KBM-7 (cell line): ENCODE results near the gene CALB2.
"Not testable (repeated sequence)": the region's sequence is repeated elsewhere in the genome, so short reads cannot be mapped to it uniquely, and the experiment has no call there.

ENCODE experiments used
- DNase-seq: peaks from one replicate; pipeline ENCODE4 v3.0.0-alpha.2; 2015
- in situ Hi-C: fragments of 300-500 bp; cut with MboI; formaldehyde crosslinking; loops from 2 replicates; pipeline ENCODE4 v1.14.3; 2020; ENCODE audit warnings: low sequenced_read_pairs, low pct_unique_long_range_greater_than_20kb, mixed read lengths

Gene CALB2

GRCh38 chr16:71351558-71351901 lies 7.0 kb upstream of the CALB2 start:
- no peak for DNase-seq
- in situ Hi-C loops: no loop called here

- in situ Hi-C loops: no loop called here
Observed at GRCh38 chr16:71352466-71352865, 6.1 kb upstream of the CALB2 start.

DNA sequence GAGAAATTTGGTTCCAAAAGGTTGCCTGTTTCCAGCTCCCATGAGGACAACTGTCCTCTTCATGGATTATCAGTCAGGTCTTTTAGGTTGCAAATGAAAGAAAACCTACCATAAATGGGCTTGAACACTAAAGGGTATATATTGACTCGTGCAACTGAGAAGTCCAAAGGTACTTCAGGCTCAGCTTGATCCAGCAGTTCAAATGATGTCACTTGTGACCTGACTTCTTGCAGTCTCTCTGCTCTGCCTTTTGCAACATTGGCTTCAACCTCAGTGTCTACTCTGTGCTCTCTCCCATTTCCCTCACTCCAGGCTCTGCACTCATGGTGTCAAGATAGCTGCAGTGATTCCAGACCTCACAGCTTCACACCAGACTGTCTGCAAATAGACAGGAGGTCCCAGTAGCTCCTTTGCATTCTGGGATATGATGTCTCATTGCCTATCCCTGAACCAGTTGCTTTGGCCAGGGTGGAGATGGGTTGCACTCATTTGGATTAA lies 5.5 kb upstream of the CALB2 start:
- in situ Hi-C loops: no loop called here
- no peak for DNase-seq

More at GRCh38 chr16:71352466-71352865, 6.1 kb upstream of the CALB2 start:
- no peak for DNase-seq

DNA sequence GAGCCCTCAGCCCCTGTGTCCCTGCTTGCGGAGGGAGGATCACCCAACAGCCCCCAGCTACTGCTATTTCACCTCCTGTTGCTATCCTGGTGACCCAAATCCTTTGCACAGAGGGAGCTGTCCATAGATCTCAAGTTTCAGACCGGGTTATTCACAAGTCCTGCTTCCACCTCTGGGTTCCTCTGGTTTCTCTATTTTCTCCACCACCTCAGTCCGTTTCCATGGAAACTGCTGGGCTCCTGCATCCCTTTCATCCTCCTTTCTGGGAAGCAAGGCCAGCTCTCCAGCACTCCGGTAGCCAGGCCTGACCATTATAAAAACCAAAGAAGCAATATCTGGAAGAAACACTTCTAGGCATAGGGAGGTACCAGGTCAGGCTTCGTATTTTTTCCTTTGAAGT lies 4.8 kb upstream of the CALB2 start:
- in situ Hi-C loops: no loop called here
- no peak for DNase-seq

- in situ Hi-C loops: no loop called here
- no peak for DNase-seq
Observed at GRCh38 chr16:71354156-71354555, 4.4 kb upstream of the CALB2 start.

DNA sequence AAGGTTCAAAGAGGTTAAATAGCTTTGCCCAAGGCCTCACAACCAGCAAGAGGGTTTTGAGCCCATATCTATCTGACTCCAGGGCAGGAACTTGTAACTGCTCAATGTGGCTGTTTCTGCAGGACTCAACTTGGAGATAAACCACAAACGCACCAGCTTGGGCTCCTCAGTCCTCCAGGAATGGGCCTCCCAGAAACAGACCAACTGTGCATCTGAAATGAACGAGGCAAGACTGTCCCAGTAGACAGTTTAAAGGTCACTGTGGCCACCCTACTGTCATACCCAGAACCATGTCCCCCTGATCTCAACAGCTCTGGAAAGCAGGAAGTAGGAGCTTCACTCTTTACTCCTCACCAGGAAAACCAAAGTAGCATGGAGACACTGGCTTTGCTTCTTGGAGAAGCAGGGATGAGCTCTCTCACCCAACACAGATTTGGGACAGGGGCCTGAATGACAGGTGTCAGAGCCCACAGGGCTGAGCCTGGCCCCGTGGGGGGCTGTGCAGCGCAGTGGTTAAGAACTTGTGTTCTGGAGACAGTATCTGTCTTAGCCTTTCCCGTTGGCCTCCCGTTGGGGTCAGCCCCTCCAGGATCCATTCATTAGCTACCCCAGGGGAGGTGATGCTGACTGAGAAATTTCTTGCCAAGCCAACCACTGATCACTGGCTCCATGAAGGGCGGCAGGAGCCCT lies 2.3 kb upstream of the CALB2 start:
- no peak for DNase-seq
- in situ Hi-C loops: no loop called here

- in situ Hi-C loops, DNase-seq: not testable (repeated sequence)
Observed at GRCh38 chr16:71356936-71357335, 1.6 kb upstream of the CALB2 start.

- in situ Hi-C loops: no loop called here
- no peak for DNase-seq
Observed at GRCh38 chr16:71357681-71358080, 842 bp upstream of the CALB2 start.

DNA sequence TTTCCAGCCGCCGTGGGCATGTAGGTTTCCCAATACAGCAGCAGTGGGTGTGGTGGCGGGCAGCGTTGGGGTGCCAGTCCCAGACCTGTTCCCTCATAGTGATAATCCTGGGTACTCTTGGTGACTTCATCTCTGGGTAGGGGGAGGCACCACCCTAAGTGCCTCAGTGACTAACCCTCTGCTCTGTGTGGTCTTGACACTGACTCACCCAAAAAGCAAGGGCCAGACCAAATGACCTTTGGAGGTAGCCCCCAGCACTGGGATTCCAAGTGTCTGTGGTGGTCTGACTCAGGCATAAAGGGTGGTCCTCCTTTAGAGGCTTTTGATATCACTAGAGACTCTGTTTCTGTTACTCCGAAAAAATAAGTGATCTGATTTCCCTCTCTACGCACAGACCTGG lies 908 bp downstream of the CALB2 start:
- in situ Hi-C loops: no loop called here
- DNase-seq: no peak

GRCh38 chr16:71360378-71360777 lies 1.9 kb downstream of the CALB2 start:
- in situ Hi-C loops: no loop called here

GRCh38 chr16:71364133-71364681 lies 5.7 kb downstream of the CALB2 start:
- no peak for DNase-seq
- in situ Hi-C loops: no loop called here

More at GRCh38 chr16:71360378-71360777, 1.9 kb downstream of the CALB2 start:
- no peak for DNase-seq

GRCh38 chr16:71365021-71365420 lies 6.5 kb downstream of the CALB2 start:
- in situ Hi-C loops: no loop called here

DNA sequence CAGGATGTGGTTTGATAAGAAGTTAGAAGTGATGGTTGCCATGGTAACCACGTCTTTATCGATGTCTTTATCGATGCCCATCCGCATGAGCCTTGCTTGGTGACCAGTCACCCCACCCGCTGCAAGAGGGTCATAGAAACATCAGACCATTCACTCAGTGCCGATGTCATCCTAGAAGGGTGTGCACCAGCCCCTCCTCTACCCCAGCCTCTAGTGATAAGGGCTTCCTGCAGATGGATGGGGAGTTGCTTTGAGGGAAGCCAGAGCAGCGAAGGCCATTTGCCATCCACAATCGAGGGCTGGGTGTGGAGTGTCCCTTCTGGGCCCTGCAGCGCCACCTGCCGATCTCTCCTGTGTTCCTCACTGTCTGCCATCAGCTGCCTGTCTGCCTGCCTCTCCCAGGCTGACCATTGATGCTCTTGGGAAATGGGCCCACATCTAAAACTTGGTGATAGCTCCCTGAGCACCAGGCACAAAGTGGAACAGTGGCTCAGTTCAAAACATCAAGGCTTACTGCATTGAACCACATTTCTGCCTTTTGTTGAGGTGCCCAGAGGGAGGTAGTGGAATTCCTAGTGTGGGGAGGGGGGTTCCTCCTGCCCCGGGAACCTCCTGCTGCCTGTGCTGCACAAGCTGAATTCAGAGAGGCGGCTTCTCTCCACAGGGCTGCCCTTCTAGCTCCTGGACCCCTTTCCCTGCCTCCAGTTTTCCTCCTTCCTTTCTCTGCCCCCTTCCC lies 8.9 kb downstream of the CALB2 start:
- in situ Hi-C loops: no loop called here
- peak; percentile 60 for DNase-seq

More at GRCh38 chr16:71365021-71365420, 6.5 kb downstream of the CALB2 start:
- no peak for DNase-seq

DNA sequence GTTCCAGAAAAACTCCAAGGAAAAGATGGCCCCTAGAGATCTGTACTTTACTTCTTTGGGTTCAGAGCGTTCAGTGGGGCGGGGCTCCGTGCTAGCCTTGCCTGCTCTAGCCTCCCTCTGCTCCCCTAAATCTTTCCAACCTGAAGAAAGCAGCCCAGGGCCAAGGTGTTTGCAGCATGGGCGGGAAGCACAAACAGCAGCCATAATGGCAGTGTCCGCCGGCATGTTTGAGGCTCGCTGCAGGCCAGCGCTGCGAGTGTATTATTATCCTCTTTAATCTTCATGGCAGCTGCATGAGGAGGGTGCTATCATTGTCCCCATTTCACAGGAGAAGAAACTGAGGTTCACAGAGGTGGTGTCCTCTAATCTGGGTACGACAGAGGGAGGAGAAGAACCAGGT lies 10.4 kb downstream of the CALB2 start:
- DNase-seq: no peak
- in situ Hi-C loops: no loop called here

DNA sequence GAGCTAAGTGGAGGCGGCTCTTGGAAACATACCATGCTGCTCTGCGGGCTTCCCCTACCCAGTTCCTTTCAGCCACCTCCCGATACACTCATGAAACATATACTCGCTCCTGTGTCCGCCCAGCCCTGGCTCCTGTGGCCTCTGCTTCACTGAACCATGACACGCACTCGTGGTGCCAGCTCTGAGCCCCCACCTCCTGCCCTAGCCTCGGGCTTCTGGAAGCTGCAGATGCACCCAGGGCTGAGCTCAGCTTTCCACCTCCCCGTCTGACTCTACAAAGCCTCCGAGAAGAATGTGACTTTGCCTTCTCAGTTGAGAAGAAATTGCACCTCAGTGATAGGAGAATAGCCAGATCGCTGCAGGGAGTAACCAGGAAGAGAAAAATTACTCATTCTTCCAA lies 11.0 kb downstream of the CALB2 start:
- in situ Hi-C loops: no loop called here
- DNase-seq: no peak

- DNase-seq: no peak
- in situ Hi-C loops: no loop called here
Observed at GRCh38 chr16:71371237-71371636, 12.7 kb downstream of the CALB2 start.

DNA sequence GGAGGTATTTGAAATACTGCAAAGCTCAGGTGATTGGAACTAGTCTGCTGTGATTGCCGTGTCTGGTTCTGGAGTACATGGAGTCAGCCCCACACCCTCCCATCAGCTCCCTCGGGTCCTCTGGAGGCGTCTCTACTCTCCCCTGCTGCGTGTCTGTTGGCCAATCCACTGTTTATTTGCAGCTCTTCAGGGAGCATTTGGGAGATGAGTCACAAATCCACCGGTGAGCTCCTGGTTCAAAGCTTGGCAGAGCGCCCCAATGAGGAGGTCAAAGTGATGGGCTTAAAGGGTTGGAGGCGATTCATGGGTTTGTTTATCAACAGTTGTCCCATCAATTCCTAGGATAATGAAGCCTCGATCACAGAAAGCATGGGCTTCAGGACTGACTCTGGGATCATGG lies 14.6 kb downstream of the CALB2 start:
- in situ Hi-C loops: no loop called here
- DNase-seq: no peak

DNA sequence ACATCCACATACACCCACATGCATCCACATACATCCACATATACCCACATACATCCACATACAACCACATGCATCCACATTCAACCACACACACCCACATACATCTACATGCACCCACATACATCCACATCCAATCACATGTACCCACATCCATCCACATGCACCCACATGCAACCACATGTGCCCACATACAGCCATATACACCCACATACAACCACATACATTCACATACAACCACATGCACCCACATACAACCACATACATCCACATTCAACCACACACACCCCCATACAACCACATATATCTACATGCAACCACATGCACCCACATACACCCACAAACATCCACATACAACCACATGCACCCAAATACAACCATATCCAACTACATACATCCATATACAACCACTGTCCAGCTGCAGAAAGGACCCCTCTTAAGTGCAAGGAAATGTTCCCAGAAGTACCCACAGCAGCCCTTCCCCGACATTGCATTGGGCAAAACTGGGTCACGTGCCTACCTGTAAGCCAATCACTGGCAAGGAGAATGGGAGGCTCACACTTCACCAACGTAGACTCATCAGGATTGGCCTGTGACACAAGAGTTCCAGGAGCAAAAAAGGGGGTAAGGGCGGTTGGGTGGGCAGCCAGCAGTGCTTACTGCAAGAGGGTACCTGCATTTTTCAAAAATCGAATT lies 18.1 kb downstream of the CALB2 start:
- in situ Hi-C loops: no loop called here
- no peak for DNase-seq

DNA sequence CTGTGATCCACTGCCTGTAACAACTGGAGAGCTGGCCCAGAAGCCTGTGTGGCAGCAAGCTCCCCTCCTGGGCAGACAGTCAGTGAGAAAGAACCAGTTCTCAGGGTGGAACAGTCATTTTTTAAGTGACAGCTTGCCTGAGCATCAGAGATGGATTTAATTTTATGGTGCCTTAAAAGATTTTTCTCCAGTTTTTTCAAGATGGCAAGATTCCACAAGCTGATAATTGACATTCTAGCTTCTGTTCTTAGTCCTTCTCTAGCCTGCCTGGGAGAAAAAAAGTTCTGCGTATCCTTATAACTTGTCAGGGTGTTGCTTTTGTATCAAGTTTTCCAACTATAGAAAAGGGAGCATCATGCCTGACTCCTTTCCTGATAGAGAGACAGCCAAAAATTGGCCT lies 21.2 kb downstream of the CALB2 start:
- no peak for DNase-seq
- in situ Hi-C loops: no loop called here

DNA sequence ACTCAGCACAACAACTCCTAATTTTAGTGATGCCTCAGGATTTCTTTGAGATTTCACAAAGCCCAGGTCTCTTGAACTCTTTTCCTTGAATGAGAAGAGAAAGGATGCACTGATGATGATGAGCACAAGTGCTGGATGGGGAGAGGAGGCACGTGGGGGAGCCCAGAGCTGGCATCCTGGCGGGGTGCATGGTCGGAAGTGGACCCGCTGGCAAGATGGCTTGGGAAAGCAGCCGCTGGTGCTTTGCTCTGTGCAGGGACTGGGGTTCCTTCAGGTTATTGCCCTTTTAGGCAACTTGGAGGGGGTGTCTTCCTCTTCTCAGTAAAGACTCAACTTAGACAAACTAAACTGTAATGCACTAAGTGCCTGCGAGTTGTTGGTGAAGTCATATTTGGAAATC lies 22.3 kb downstream of the CALB2 start:
- DNase-seq: no peak
- in situ Hi-C loops: no loop called here
